ENCODE data around the gene AMPH. TPM values are rescaled to one million over a fixed set of nuclear protein-coding genes. Genes with fewer than 3 reads are reported as not detected.

The AMPH gene
- total RNA-seq, 1 experiment from 2014 or later, result not detected

DNA sequence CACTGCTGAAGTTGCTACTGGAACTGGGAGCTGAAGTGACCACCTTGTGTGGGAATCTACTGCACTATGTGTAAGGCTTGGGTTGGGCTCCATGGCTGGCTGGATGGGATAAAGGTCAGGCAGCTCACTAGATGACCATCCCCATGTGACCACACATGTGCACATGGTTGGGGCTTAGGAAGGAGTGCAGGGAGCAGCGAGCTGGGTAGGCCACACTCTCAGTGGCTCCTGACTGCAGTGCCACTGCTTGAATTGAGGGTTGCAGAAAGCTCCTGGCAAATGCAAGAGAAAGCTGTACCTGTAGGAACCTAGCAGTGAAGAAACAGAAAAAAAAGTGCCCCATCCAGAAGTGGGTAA is 47.5 kb upstream of the AMPH start:
- Histone ChIP-seq H3K79me2 (ENCODE audit: low read length) (no peaks in the 10 kb centered on the region), H3K27ac (ENCODE audit: low read length) (no peak overlapping the region), H3K4me2 (ENCODE audit: low read length) (no peak overlapping the region), H3K36me3 (ENCODE audit: low read depth, low read length) (no peaks in the 10 kb centered on the region), H3K27me3 (ENCODE audit: low read length) (peaks cover 27% of the 10 kb centered on the region), H3K9me3 (ENCODE audit: low read length) (no peaks in the 10 kb centered on the region), H3K9me2 (replicated peaks; ENCODE audit: low read length) (no peaks in the 10 kb centered on the region), H3K9ac (ENCODE audit: low read length) (no peak overlapping the region), H3F3A (ENCODE audit: low read length, unreplicated experiment) (no peaks in the 10 kb centered on the region), H3K4me3 (ENCODE audit: low read length) (no peak overlapping the region), H2AFZ (ENCODE audit: low read length) (no peak overlapping the region), H4K20me1 (ENCODE audit: low read length) (no peaks in the 10 kb centered on the region), H3K4me1 (ENCODE audit: insufficient read depth, low read length) (0 out of 2 replicates have a peak, but pooled peaks cover under 1% of the 10 kb centered on the region)
- CTCF ChIA-PET, result no interaction called here
- ATAC-seq (no peak), DNase-seq (no peak)
- intact Hi-C loops (cut with micrococcal nuclease), result no loop called here
- POLR2A ChIA-PET (ENCODE audit: unreplicated experiment), result no interaction called here
- BruUV-seq (replicated peaks), result no TSS peak
- TF ChIP-seq EZH2 (IDR thresholded peaks at IDR 0.05; ENCODE audit: low read length, unreplicated experiment) (no peak), EZH2phosphoT487 (IDR thresholded peaks at IDR 0.05; ENCODE audit: borderline replicate concordance, low read length) (no peak)
- TF ChIP-seq, protein P1, sequence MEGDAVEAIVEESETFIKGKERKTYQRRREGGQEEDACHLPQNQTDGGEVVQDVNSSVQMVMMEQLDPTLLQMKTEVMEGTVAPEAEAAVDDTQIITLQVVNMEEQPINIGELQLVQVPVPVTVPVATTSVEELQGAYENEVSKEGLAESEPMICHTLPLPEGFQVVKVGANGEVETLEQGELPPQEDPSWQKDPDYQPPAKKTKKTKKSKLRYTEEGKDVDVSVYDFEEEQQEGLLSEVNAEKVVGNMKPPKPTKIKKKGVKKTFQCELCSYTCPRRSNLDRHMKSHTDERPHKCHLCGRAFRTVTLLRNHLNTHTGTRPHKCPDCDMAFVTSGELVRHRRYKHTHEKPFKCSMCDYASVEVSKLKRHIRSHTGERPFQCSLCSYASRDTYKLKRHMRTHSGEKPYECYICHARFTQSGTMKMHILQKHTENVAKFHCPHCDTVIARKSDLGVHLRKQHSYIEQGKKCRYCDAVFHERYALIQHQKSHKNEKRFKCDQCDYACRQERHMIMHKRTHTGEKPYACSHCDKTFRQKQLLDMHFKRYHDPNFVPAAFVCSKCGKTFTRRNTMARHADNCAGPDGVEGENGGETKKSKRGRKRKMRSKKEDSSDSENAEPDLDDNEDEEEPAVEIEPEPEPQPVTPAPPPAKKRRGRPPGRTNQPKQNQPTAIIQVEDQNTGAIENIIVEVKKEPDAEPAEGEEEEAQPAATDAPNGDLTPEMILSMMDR (conservative IDR thresholded peaks at IDR 0.05; ENCODE audit: low read depth, low read length), result no peak

GRCh38 chr7:38677981-38678697 is 47.0 kb upstream of the AMPH start:
- Histone ChIP-seq H3K27me3 (ENCODE audit: low read length) (peaks cover 25% of the 10 kb centered on the region), H4K20me1 (ENCODE audit: low read length) (no peaks in the 10 kb centered on the region), H3K4me2 (ENCODE audit: low read length) (no peak overlapping the region), H3F3A (ENCODE audit: low read length, unreplicated experiment) (no peaks in the 10 kb centered on the region), H3K4me1 (ENCODE audit: insufficient read depth, low read length) (0 out of 2 replicates have a peak, but pooled peaks cover 4% of the 10 kb centered on the region), H3K9ac (ENCODE audit: low read length) (no peak overlapping the region), H3K9me3 (ENCODE audit: low read length) (no peaks in the 10 kb centered on the region), H3K27ac (ENCODE audit: low read length) (no peak overlapping the region), H2AFZ (ENCODE audit: low read length) (no peak overlapping the region), H3K4me3 (ENCODE audit: low read length) (no peak overlapping the region), H3K9me2 (replicated peaks; ENCODE audit: low read length) (no peaks in the 10 kb centered on the region), H3K79me2 (ENCODE audit: low read length) (no peaks in the 10 kb centered on the region), H3K36me3 (ENCODE audit: low read depth, low read length) (no peaks in the 10 kb centered on the region)
- ATAC-seq (no peak), DNase-seq (no peak)
- TF ChIP-seq, protein P1 (conservative IDR thresholded peaks at IDR 0.05; ENCODE audit: low read depth, low read length), result no peak
- TF ChIP-seq EZH2phosphoT487 (IDR thresholded peaks at IDR 0.05; ENCODE audit: borderline replicate concordance, low read length), result no peak
- no peak for TF ChIP-seq EZH2 (IDR thresholded peaks at IDR 0.05; ENCODE audit: low read length, unreplicated experiment)
- intact Hi-C loops (cut with micrococcal nuclease), result no loop called here
- ChIA-PET CTCF (interaction anchor here (0.6 kb wide), 1 partner anchor 79 kb away, joined by 4 read pairs; no protein-coding TSS in a partner anchor), POLR2A (ENCODE audit: unreplicated experiment) (no interaction called here)
- BruUV-seq (replicated peaks), result no TSS peak

GRCh38 chr7:38675494-38676106 is 44.4 kb upstream of the AMPH start:
- no peaks in the 10 kb centered on the region for H3K36me3 ChIP-seq (ENCODE audit: low read depth, low read length)

More at GRCh38 chr7:38675494-38676106, 44.4 kb upstream of the AMPH start:
- intact Hi-C loops (cut with micrococcal nuclease), result no loop called here
- no TSS peak for BruUV-seq (replicated peaks)
- ATAC-seq (no peak), DNase-seq (no peak)
- ChIA-PET CTCF (no interaction called here), POLR2A (ENCODE audit: unreplicated experiment) (no interaction called here)
- Histone ChIP-seq H3K27ac (ENCODE audit: low read length) (no peak overlapping the region), H3K4me2 (ENCODE audit: low read length) (no peak overlapping the region), H3K27me3 (ENCODE audit: low read length) (peaks cover 24% of the 10 kb centered on the region), H3K4me1 (ENCODE audit: insufficient read depth, low read length) (0 out of 2 replicates have a peak, but pooled peaks cover 4% of the 10 kb centered on the region), H3K4me3 (ENCODE audit: low read length) (no peak overlapping the region), H3K9me3 (ENCODE audit: low read length) (no peaks in the 10 kb centered on the region), H4K20me1 (ENCODE audit: low read length) (no peaks in the 10 kb centered on the region), H3K79me2 (ENCODE audit: low read length) (no peaks in the 10 kb centered on the region), H3K9ac (ENCODE audit: low read length) (no peak overlapping the region), H3F3A (ENCODE audit: low read length, unreplicated experiment) (no peaks in the 10 kb centered on the region), H3K9me2 (replicated peaks; ENCODE audit: low read length) (no peaks in the 10 kb centered on the region), H2AFZ (ENCODE audit: low read length) (no peak overlapping the region)
- TF ChIP-seq EZH2phosphoT487 (IDR thresholded peaks at IDR 0.05; ENCODE audit: borderline replicate concordance, low read length) (no peak), EZH2 (IDR thresholded peaks at IDR 0.05; ENCODE audit: low read length, unreplicated experiment) (no peak)
- TF ChIP-seq, protein P1 (conservative IDR thresholded peaks at IDR 0.05; ENCODE audit: low read depth, low read length), result no peak
